OCI-LY3 (cell line): Measurements from ENCODE around the gene STRBP.

Experiments
- CTCF ChIP-seq: fragments of 200-600, 300-600 bp; sonication (generic); IDR thresholded peaks from 2 replicates; pipeline ENCODE4 v1.5.1; 2014; ENCODE audit warnings: antibody characterized with exemption, low read length, low read depth
- EZH2phosphoT487 ChIP-seq: fragments of 200-600 bp; shearing (Covaris generic); IDR thresholded peaks from 2 replicates; pipeline ENCODE4 v1.6.1; 2018; ENCODE audit warnings: antibody characterized with exemption, mixed run types, low read depth

- no peak for TF ChIP-seq CTCF
- TF ChIP-seq EZH2phosphoT487 = no peak
Measured at GRCh38 chr9:123135430-123135829, 133.0 kb downstream of the STRBP start.
